ENCODE results near the gene PARD3. TPM values are rescaled to one million over a fixed set of nuclear protein-coding genes. Genes with fewer than 3 reads are reported as not detected.
"Not testable (repeated sequence)": the region's sequence is repeated elsewhere in the genome, so short reads cannot be mapped to it uniquely, and the experiment has no call there.

The PARD3 gene
- total RNA-seq, 2 experiments from 2014 or later = 0.29 to 0.94 TPM

- H3K4me1 Mint-ChIP-seq = no peaks in the 10 kb centered on the region
- CTCF ChIA-PET = no interaction called here
- peaks cover 6% of the 10 kb centered on the region for H3K9me3 Mint-ChIP-seq (ENCODE audit: low read depth)
- no peaks in the 10 kb centered on the region for H3K27me3 Mint-ChIP-seq
- H3K4me3 Mint-ChIP-seq = no peak overlapping the region
- H3K36me3 Mint-ChIP-seq = no peaks in the 10 kb centered on the region
- no peak for DNase-seq
- no peak overlapping the region for H3K27ac Mint-ChIP-seq
- ATAC-seq = no peak
Measured at GRCh38 chr10:34078017-34078744, 736.9 kb downstream of the PARD3 start.

- DNase-seq (no peak), ATAC-seq (no peak)
- Mint-ChIP-seq H3K4me1 (no peaks in the 10 kb centered on the region), H3K27ac (no peak overlapping the region), H3K4me3 (no peak overlapping the region), H3K27me3 (no peaks in the 10 kb centered on the region), H3K36me3 (no peaks in the 10 kb centered on the region), H3K9me3 (ENCODE audit: low read depth) (peaks cover 4% of the 10 kb centered on the region)
- CTCF ChIA-PET = no interaction called here
Measured at GRCh38 chr10:34076443-34076842, 738.7 kb downstream of the PARD3 start.

- Mint-ChIP-seq H3K27me3 (no peaks in the 10 kb centered on the region), H3K27ac (no peak overlapping the region), H3K36me3 (no peaks in the 10 kb centered on the region), H3K4me3 (no peak overlapping the region), H3K4me1 (no peaks in the 10 kb centered on the region), H3K9me3 (ENCODE audit: low read depth) (peaks cover 4% of the 10 kb centered on the region)
- DNase-seq (no peak), ATAC-seq (no peak)
- CTCF ChIA-PET = no interaction called here
Measured at GRCh38 chr10:34075254-34075926, 739.7 kb downstream of the PARD3 start.

- H3K27ac Mint-ChIP-seq = no peak overlapping the region
- H3K36me3 Mint-ChIP-seq = no peaks in the 10 kb centered on the region
- DNase-seq = no peak
Measured at GRCh38 chr10:34074051-34074450, 741.0 kb downstream of the PARD3 start.

GRCh38 chr10:34067741-34068140, 747.4 kb downstream of the PARD3 start:
- H3K27ac Mint-ChIP-seq; CTCF ChIA-PET; H3K36me3 Mint-ChIP-seq; DNase-seq; H3K27me3 Mint-ChIP-seq; ATAC-seq; H3K4me1 Mint-ChIP-seq; H3K9me3 Mint-ChIP-seq (ENCODE audit: low read depth); H3K4me3 Mint-ChIP-seq: not testable (repeated sequence)

More at GRCh38 chr10:34074051-34074450, 741.0 kb downstream of the PARD3 start:
- no peak for ATAC-seq
- Mint-ChIP-seq H3K27me3 (no peaks in the 10 kb centered on the region), H3K9me3 (ENCODE audit: low read depth) (peaks cover 4% of the 10 kb centered on the region), H3K4me1 (no peaks in the 10 kb centered on the region), H3K4me3 (no peak overlapping the region)
- CTCF ChIA-PET = no interaction called here

- H3K36me3 Mint-ChIP-seq = no peaks in the 10 kb centered on the region
- DNase-seq (no peak), ATAC-seq (no peak)
- H3K27me3 Mint-ChIP-seq = no peaks in the 10 kb centered on the region
- CTCF ChIA-PET = no interaction called here
- no peaks in the 10 kb centered on the region for H3K4me1 Mint-ChIP-seq
- peaks cover 5% of the 10 kb centered on the region for H3K9me3 Mint-ChIP-seq (ENCODE audit: low read depth)
- H3K27ac Mint-ChIP-seq = no peak overlapping the region
- no peak overlapping the region for H3K4me3 Mint-ChIP-seq
Measured at GRCh38 chr10:34063592-34063991, 751.5 kb downstream of the PARD3 start.

GRCh38 chr10:34061841-34062240, 753.3 kb downstream of the PARD3 start:
- H3K4me3 Mint-ChIP-seq = no peak overlapping the region
- no peaks in the 10 kb centered on the region for H3K27me3 Mint-ChIP-seq
- no peak overlapping the region for H3K27ac Mint-ChIP-seq
- H3K4me1 Mint-ChIP-seq = no peaks in the 10 kb centered on the region
- DNase-seq (no peak), ATAC-seq (no peak)
- no peaks in the 10 kb centered on the region for H3K36me3 Mint-ChIP-seq
- H3K9me3 Mint-ChIP-seq (ENCODE audit: low read depth) = peaks cover 3% of the 10 kb centered on the region
- CTCF ChIA-PET = no interaction called here

All from activated CD8-positive, alpha-beta memory T cell treated with anti-CD3 and anti-CD28 coated beads, Interleukin-2, amount 10 ng/mL, durations not matched to agents 7 days and 5 days (primary cell).